ENCODE results near the gene ERG28.

DNA sequence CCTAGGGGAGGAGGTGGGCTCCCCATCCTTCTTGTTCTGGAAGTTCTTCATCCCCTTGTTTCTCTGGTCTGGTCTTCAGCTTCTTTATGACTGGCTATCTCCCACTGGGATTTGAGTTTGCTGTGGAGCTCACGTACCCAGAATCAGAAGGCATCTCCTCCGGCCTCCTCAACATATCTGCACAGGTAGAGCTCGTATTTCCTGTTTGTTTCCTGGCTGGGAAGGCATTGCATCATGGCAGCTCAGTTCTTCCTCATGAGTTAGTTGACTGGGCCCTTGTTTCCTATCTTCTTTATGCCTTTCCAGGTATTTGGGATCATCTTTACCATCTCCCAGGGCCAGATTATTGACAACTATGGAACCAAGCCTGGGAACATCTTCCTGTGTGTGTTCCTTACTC lies 19.8 kb downstream of the ERG28 start:
- TF ChIP-seq YY1 (IDR thresholded peaks at IDR 0.05; ENCODE audit: insufficient read depth, insufficient read length) (no peak), SUZ12 (IDR thresholded peaks at IDR 0.05; ENCODE audit: extremely low read depth, insufficient read depth, insufficient read length) (no peak), ZNF274 (IDR thresholded peaks at IDR 0.05; ENCODE audit: low read depth, low read length) (no peak)
